ENCODE data around the gene SLC66A2.

SLC66A2 gene

GRCh38 chr18:79971986-79972385, 20.5 kb upstream of the SLC66A2 start:
- no peak for DNase-seq (ENCODE audit: low read depth)
- no peak overlapping the region for H3K4me3 ChIP-seq (ENCODE audit: low read depth, low read length)
- no peak for TF ChIP-seq CTCF (IDR thresholded peaks at IDR 0.05; ENCODE audit: control insufficient read depth, extremely low read depth, insufficient read depth)

GRCh38 chr18:79971211-79971952, 19.9 kb upstream of the SLC66A2 start:
- no peak for DNase-seq (ENCODE audit: low read depth)
- TF ChIP-seq CTCF (IDR thresholded peaks at IDR 0.05; ENCODE audit: control insufficient read depth, extremely low read depth, insufficient read depth), result no peak
- H3K4me3 ChIP-seq (ENCODE audit: low read depth, low read length), result no peak overlapping the region

GRCh38 chr18:79970419-79971133, 19.1 kb upstream of the SLC66A2 start:
- no peak for DNase-seq (ENCODE audit: low read depth)
- TF ChIP-seq CTCF (IDR thresholded peaks at IDR 0.05; ENCODE audit: control insufficient read depth, extremely low read depth, insufficient read depth), result no peak
- H3K4me3 ChIP-seq (ENCODE audit: low read depth, low read length), result no peak overlapping the region

- DNase-seq (ENCODE audit: low read depth), result no peak
- TF ChIP-seq CTCF (IDR thresholded peaks at IDR 0.05; ENCODE audit: control insufficient read depth, extremely low read depth, insufficient read depth), result no peak
- H3K4me3 ChIP-seq (ENCODE audit: low read depth, low read length), result peak overlapping the region; percentile 85
Measured at GRCh38 chr18:79965119-79965902, 13.9 kb upstream of the SLC66A2 start.

DNA sequence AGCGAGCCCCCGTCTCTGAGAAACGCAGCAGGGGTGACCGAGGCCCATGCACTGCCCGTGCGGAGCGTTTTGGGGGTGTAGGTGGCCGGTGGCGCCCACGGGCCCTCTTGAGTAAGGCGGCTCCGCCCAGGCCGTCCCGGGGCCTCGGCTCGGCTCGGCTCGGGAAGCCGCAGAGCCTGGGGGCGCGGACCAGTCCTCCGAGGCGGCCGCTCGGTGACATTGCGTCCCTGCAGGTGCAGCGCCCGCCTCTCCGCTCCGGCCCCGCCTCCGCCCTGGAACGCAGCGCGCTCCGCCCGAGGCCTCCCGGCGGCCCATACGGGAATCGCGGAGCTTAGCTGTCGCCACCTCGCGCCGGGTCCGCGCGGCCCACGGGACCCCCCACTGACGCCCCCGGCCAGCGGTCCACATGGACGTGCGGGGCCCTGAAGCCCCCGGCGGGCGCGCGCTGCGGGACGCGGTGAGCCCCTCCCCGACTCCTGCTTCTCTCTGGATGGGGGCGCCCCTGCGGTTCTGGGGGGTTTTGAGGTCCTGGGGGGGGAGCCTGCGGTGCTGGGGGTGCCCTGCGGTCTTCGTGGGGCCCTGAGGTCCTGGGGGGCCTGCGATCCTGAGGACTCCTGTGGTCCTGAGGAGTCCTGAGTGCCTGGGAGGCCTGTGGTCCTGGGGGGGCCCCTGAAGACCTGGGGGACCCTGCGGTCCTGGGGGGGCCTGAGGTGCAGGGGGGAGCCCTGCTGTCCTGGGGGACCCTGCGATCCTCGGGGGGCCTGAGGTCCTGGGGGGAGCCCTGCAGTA, 13.1 kb upstream of the SLC66A2 start, which contains the start of gene HSBP1L1:
Gene HSBP1L1, plus strand, starts transcription at position 314 of the 789 bp plus-strand sequence. Its CDS starts 93 bp downstream, at position 407.
- TF ChIP-seq CTCF (IDR thresholded peaks at IDR 0.05; ENCODE audit: control insufficient read depth, extremely low read depth, insufficient read depth), result peak; percentile 39
- no peak for DNase-seq (ENCODE audit: low read depth)
- H3K4me3 ChIP-seq (ENCODE audit: low read depth, low read length), result peak within 1 kb of the TSS; percentile 85

DNA sequence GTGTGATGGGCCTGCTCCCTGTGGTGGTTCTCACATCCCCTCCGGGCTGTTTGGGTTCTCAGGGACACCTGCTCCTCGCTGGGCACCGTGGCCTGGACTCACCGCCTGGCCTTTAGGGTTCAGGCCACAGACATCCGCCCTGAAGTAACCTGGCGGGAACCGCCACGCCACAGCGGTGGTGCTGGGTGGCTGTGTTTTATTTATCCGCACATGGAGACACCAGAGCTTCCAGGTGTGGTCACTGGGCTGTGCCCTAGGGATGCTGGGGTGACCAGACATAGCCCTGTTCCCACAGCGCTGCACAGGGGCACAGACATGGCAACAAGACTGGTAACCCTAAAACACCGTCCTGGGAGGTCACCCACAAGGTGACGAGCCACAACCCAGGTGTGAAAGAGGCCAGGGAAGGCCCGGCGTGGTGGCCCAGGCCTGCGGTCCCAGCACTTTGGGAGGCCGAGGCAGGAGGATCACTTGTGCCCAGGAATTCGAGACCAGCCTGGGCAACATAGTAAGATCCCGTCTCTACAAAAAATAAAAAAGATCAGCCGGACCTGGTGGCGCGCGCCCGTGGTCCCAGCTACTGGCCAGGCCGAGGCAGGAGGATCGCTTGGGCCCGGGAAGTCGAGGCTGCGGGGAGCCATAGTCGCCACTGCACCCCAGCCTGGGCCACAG, 12.3 kb upstream of the SLC66A2 start:
- TF ChIP-seq CTCF (IDR thresholded peaks at IDR 0.05; ENCODE audit: control insufficient read depth, extremely low read depth, insufficient read depth), result no peak
- H3K4me3 ChIP-seq (ENCODE audit: low read depth, low read length), result peak overlapping the region; percentile 85
- DNase-seq (ENCODE audit: low read depth), result no peak
